Peyer's patch (tissue), 4 donors: ENCODE data around the gene FTCDNL1.

Experiments used
- CTCF ChIP-seq, 6 experiments: fragments of 450-650 bp in 4 of 6; fragments of 200-600 bp in 2 of 6; sonication (generic) in 1 of 6; IDR thresholded peaks; one replicate each; pipeline ENCODE4 v1.5.1; 2017 to 2019; ENCODE audit warnings: antibody characterized with exemption in 6 of 6, mild to moderate bottlenecking in 3 of 6, moderate library complexity in 1 of 6
- POLR2A ChIP-seq, 2 donors: fragments of 450-650 bp; IDR thresholded peaks; one replicate each; pipeline ENCODE4 v1.5.1; 2017; ENCODE audit warnings: antibody characterized with exemption in 2 of 2, mild to moderate bottlenecking in 2 of 2, moderate library complexity in 2 of 2

GRCh38 chr2:199770716-199771115, 80.3 kb downstream of the FTCDNL1 start:
- TF ChIP-seq CTCF (IDR thresholded peaks at IDR 0.05), result no peak
- no peak for TF ChIP-seq POLR2A (IDR thresholded peaks at IDR 0.05)
